SK-N-SH treated with all-trans-retinoic acid at 6 μM for 48 hours (cell line): ENCODE measurements around the gene CATSPER3.

Experiments
- ARNTL ChIP-seq: fragments of 450-650 bp; formaldehyde crosslinking; IDR thresholded peaks from 2 replicates; pipeline ENCODE4 v1.5.0; 2020; ENCODE audit warnings: low read depth, mild to moderate bottlenecking, moderate library complexity, borderline replicate concordance
- ISL1 ChIP-seq: fragments of 250-450 bp; sonication (Bioruptor Pico); IDR thresholded peaks from 2 replicates; pipeline ENCODE4 v2.1.2; 2022; ENCODE audit warnings: mild to moderate bottlenecking, moderate library complexity
- PPARA ChIP-seq: fragments of 250-450 bp; sonication (Bioruptor Pico); IDR thresholded peaks from 2 replicates; pipeline ENCODE4 v1.5.0; 2020; ENCODE audit warnings: mild to moderate bottlenecking, borderline replicate concordance
- RARB ChIP-seq: fragments of 250-450 bp; sonication (Bioruptor Pico); IDR thresholded peaks from 2 replicates; pipeline ENCODE4 v1.8.0; 2021; ENCODE audit warnings: mild to moderate bottlenecking, moderate library complexity
- ZFP30 ChIP-seq: fragments of 450-650 bp; formaldehyde crosslinking; IDR thresholded peaks from 2 replicates; pipeline ENCODE4 v1.5.0; 2022; ENCODE audit warnings: mild to moderate bottlenecking, moderate library complexity
- ZNF565 ChIP-seq: fragments of 450-650 bp; formaldehyde crosslinking; conservative IDR thresholded peaks from 2 replicates; pipeline ENCODE4 v1.5.0; 2020; ENCODE audit warnings: low read depth, mild to moderate bottlenecking, moderate library complexity
- ZNF70 ChIP-seq: fragments of 450-650 bp; formaldehyde crosslinking; IDR thresholded peaks from 2 replicates; pipeline ENCODE4 v1.5.0; 2020; ENCODE audit warnings: mild to moderate bottlenecking, moderate library complexity
- ZNF8 ChIP-seq: fragments of 450-650 bp; formaldehyde crosslinking; IDR thresholded peaks from 2 replicates; pipeline ENCODE4 v1.5.0; 2020; ENCODE audit warnings: mild to moderate bottlenecking, moderate library complexity
- TF ChIP-seq, protein P1 (sequence below): fragments of 250-450 bp; sonication (Bioruptor Pico); IDR thresholded peaks from 2 replicates; pipeline ENCODE4 v1.5.1; 2020; ENCODE audit warnings: low read depth, mild to moderate bottlenecking, moderate library complexity
- TF ChIP-seq, protein P2 (sequence below): fragments of 250-450 bp; sonication (Bioruptor Pico); IDR thresholded peaks from 2 replicates; pipeline ENCODE4 v1.8.0; 2020; ENCODE audit warnings: mild to moderate bottlenecking, moderate library complexity, borderline replicate concordance

DNA sequence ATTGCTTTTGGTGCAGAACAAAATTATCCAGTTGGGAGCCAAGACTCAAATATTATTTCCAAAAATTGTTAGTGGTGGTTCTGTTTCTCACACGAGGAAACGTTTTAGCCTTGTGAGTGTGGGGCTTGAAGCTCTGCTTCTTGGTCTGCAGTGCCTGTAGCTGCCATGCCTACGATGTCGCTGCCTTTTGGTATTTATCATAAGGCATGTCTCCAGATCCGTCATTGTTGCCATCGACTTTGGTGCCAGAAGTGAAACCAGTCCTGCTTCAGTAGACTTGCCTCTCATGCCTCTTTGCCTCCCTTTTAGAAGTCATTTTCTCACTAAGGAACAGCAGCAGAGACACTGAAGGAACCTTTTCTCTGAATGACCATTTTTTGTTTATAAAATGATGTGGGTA, 29.7 kb upstream of the CATSPER3 start:
- no peak for TF ChIP-seq ARNTL (CRISPR knock-in tag)
- no peak for TF ChIP-seq RARB
- TF ChIP-seq, protein P1, sequence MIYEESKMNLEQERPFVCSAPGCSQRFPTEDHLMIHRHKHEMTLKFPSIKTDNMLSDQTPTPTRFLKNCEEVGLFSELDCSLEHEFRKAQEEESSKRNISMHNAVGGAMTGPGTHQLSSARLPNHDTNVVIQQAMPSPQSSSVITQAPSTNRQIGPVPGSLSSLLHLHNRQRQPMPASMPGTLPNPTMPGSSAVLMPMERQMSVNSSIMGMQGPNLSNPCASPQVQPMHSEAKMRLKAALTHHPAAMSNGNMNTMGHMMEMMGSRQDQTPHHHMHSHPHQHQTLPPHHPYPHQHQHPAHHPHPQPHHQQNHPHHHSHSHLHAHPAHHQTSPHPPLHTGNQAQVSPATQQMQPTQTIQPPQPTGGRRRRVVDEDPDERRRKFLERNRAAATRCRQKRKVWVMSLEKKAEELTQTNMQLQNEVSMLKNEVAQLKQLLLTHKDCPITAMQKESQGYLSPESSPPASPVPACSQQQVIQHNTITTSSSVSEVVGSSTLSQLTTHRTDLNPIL (CRISPR knock-in tag) = no peak
- TF ChIP-seq ZFP30 (CRISPR knock-in tag) = no peak
- TF ChIP-seq ISL1 (CRISPR knock-in tag) = no peak
- no peak for TF ChIP-seq ZNF8 (CRISPR knock-in tag)
- no peak for TF ChIP-seq PPARA (CRISPR knock-in tag)
- no peak for TF ChIP-seq ZNF565 (CRISPR knock-in tag)
- TF ChIP-seq, protein P2, sequence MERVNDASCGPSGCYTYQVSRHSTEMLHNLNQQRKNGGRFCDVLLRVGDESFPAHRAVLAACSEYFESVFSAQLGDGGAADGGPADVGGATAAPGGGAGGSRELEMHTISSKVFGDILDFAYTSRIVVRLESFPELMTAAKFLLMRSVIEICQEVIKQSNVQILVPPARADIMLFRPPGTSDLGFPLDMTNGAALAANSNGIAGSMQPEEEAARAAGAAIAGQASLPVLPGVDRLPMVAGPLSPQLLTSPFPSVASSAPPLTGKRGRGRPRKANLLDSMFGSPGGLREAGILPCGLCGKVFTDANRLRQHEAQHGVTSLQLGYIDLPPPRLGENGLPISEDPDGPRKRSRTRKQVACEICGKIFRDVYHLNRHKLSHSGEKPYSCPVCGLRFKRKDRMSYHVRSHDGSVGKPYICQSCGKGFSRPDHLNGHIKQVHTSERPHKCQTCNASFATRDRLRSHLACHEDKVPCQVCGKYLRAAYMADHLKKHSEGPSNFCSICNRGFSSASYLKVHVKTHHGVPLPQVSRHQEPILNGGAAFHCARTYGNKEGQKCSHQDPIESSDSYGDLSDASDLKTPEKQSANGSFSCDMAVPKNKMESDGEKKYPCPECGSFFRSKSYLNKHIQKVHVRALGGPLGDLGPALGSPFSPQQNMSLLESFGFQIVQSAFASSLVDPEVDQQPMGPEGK (CRISPR knock-in tag) = no peak
- TF ChIP-seq ZNF70 (CRISPR knock-in tag) = no peak
